HG03139 (cell line): Measurements from ENCODE around the gene NUP50.

Experiments used
- ATAC-seq: cut with Tn5 transposase; IDR thresholded peaks from one replicate; pipeline ENCODE4 v1.9.1; 2021; ENCODE audit not compliant: unreplicated experiment

Gene NUP50

DNA sequence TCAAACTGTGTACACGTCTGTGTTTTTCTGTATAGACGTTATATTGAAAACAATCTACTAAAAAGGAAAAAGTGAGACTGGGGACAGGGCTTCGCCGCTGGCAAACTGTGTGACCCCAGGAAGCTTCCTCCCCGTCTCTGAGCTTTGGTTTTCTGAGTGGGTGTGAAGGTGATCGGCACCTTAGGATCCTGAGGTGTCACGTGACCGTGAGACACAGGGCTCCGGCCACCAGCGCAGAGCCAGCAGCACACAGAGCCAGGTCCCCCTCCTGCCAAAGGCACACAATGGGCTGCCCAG lies 44.9 kb downstream of the NUP50 start:
- no peak for ATAC-seq

DNA sequence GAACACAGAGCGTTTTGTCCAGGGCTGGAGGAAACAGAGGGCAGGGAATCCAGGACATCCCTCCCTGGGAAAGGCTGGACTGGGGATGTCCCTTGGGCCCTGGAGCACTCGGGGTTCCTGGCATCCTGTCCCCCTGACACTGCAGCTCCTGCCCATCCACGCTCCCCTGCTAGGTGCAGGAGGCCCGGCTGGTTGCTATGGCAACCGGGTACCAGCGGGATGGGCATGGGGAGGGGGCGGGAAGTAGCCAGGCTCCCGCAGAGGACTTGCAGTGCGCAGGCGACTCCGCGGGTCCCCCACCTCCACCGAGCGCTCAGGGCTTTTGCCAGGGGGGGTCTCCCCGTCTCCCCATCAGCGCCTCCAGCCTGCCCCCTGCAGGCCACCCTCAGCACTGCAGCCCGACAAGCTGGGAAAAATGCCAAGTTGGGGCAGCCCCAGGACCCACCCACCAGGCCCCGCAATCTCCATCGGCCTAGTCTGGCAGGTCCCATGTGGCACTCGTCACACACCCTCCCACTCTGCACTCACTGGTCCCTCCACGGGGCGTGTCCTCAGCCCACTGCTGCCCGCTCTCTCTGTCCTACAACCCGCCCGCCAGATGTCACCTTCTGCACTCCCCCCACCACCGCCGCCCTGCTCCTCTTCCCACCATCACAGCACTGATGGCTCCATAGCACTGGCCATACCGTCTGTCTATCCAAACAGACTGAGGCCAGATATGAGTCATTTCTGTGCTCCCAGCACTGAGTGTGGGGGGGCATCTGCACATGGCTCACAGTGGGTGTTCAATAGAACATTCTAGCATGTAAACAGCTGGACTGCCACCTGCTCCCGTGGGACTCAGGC lies 45.5 kb downstream of the NUP50 start:
- no peak for ATAC-seq

DNA sequence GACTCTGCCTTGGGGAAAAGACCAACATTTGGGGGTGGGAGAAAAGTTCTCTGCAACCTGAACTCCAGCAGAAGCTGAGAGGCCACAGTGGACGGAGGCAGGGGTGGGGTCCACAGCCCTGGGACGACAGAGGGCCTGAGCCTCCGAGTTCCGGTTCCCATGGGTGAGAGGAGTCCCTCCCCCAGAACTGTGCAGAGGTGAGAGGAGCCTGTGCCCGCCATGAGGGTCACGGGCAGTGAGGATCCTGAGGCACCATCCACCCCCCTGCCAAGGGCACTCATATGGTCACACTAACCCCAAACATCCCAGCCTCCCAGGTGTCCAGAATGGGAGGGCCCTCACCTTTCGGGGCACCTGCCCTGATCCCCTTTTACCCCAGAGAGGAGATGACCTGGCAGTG lies 46.4 kb downstream of the NUP50 start:
- ATAC-seq = no peak

- ATAC-seq = no peak
Observed at GRCh38 chr22:45210577-45210976, 46.9 kb downstream of the NUP50 start.

GRCh38 chr22:45210991-45211390 lies 47.3 kb downstream of the NUP50 start:
- no peak for ATAC-seq

DNA sequence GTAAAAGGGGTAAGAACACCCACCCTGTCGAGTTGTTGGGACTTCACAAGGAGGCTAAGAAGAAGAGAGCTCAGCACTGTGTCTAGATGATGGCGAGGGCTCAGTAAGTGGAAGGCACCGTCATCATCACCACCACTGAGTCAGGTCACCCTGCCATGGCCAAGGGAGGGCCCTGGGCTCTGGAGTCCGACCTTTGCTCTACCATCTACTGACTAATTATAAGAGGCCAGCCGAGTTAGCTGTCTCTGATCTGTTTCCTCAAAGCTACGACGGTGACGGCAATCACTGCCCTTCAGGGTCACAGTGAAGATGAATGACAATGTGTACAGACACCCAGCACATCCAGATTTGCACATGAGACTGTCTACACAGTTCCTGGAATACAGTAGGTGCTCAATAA lies 47.7 kb downstream of the NUP50 start:
- no peak for ATAC-seq

DNA sequence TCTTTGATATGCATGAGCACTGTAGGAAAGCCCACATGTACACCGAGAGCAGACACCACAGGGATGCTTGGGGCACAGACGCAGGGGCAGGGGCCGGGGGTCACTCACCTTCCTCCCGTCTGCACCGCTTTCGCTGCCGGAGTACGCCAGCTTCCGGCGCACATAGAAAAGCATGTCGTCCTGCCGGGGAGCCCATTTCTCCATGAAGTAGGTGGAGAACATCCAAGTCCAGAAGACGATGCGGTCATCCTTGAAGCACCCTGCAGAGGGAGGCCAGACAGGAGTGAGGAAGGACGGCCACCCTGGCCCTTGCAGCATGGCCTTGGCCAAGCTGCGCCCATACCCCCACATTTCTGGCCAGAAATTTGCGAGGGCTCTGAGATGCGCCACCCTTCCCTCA lies 48.1 kb downstream of the NUP50 start:
- no peak for ATAC-seq

DNA sequence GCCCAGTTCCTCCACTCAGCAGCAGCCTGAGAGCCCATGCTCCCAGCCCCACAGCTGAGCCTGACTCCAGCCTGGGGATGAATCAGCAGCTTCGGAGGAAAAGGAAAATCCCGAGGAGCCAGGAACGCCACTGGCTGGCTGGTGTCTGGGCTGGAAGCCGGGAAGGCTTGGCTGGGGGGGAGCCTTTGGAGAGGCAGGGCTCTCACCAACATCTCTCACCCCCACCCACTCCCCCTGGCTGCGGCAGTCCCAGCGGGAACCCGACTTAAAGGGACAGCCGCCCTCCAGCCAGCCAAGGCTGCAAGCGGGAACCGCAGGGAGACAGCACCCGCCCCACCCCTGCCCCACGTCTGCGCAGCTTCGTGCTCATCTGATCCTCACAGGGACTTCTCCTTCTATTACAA lies 48.6 kb downstream of the NUP50 start:
- no peak for ATAC-seq

DNA sequence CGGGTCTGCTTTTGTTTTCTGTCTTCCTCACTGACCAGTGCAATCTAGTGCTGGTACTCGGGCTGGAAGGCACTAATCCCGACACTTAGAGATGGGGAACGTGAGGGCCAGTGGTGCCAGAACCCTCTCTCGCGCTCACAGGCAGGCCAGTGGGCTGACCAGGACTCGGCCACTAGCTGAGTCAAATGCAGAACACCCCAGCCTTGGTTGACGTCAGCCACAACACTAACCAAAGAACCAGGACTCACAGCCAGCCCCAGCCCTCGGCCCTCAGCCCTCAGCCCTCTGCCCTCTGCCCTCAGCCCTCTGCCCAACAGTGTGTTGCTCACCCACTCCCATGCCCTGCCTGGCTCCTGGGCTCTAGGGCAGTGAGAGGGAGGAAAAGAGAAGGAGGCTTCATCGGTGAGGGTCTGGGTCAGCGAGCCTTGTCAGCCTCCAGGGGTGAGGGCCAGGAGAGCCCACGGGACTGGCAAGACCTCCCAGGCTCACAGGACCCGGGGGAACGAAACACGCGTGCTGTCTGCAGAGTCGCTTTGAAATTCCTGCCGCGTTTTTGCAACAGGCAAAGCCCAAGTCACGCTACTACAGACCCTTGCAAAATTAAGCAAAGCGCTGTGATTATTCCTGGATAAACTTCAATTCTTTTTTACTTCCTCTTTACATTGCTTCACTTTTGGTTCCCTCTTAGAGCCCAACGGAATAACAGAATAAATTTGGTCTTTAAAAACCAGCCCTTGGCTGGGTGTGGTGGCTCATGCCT lies 49.4 kb downstream of the NUP50 start:
- no peak for ATAC-seq

DNA sequence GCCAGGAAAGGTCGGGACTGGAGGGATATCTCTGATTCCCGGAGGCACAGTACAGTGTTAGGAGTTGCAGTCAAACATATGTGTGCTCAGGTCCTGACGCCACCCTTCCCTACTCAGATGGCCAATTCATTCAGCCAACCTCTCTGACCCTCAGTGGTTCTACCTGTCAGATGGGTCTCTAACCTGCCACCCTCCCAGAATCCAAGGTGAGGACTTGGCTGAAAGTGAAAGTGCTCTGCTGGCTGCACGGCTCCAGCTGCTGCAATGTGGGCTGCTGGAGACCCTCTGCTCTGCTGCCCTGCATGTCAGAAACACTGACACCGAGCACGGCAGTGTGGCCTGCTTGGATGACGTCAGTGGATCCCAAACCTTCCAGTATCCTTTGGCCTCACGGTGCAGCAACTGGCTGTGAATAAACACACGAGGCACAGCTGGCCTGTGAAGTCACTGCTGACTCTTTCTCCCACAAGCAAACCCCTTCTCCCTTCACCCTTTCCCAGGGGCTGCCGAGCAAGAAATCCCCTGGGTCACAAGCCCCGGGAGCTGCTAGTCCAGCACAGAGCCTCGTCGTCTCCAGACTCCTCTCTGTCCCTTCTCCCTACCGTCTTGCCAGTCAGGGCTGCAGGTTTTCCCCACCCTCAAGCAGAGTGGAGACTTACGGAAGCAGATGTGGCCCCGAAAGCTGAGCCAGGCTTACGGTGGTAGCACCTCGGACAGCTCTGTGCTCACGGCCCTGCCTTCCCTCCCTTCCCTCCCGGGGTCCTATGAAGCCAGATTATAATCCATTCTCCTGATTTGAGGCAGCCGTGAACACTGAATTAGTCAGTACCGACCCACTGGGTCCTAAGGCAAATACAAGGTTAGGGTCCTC lies 52.6 kb downstream of the NUP50 start:
- ATAC-seq = no peak

GRCh38 chr22:45217345-45217744 lies 53.6 kb downstream of the NUP50 start:
- ATAC-seq = no peak

DNA sequence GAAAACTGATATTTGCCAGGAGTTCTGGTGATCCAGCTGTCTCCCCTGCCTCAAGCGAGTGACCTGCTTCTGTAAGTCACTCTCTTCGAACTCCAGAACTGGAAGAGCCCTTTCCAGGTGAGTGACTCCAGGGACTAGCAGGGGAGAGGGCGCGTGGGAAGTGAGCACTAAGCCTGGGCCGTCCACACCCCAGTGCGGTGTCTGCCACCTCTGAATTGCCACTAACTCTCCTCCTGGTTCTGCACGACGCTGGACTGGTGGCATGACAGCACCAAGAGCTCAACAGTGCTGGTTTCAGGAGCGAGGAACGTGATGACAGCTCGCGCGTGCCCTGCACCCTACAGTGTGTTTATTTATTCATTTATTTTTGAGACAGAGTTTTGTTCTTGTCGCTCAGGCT lies 54.1 kb downstream of the NUP50 start:
- no peak for ATAC-seq

- no peak for ATAC-seq
Observed at GRCh38 chr22:45218976-45219375, 55.3 kb downstream of the NUP50 start.

- ATAC-seq = no peak
Observed at GRCh38 chr22:45221201-45221600, 57.5 kb downstream of the NUP50 start.

- ATAC-seq = no peak
Observed at GRCh38 chr22:45223304-45224117, 59.8 kb downstream of the NUP50 start.

DNA sequence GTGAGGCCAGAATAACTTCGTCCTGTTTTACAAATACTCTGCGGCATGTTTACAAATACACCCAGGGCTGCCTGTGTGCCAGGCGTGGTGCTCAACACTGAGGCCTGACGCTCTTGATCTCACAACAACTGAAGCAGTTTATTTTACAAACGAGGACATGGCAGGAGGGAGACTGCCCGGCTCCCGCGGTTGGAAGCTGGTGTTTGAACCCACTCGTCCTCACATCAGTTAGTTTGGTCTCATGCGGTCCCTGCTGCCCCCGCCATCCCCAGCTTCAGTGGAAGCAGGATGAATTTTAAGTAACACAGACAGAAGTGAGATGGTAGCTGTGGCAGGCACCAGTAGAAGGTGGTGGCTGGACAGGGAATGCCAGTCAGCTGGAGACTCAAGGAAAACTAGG lies 60.6 kb downstream of the NUP50 start:
- no peak for ATAC-seq

- no peak for ATAC-seq
Observed at GRCh38 chr22:45224988-45225731, 61.4 kb downstream of the NUP50 start.

DNA sequence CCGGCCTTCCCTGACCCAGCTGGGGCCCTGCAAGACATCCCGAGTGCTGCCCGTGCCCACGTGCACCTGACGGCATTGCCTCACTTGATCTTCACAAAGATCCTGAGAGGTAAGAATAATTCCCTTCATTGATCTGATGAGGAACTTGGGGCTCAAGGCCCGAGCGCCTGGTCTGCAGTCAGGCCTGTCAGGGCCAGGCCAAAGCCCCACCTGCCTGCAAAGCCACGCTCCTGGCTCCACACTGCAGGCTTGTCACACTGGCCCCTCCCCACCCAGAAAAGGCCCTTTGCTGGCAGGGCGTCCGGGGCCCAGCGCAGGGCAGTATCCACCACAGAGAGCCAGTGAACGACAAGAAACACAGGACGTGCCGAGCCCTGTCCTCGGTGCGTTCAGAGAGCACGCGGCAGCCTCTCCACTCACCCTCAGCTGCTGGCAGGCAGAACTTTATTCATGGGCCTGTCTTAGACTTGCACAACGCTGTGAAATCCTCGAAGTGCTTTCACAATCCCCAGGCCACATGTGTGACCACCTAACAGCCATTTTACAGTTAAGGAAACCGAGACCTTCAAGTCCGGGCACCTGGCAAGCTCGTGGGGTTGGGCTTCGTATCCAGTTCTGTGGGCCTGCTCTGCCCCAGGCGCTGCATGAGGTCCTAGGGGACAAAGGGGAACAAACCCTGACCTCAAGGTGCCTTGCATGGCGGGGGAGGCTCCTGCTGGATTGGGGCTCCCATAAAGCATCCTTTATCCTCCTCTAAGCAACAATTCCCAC lies 62.2 kb downstream of the NUP50 start:
- no peak for ATAC-seq

DNA sequence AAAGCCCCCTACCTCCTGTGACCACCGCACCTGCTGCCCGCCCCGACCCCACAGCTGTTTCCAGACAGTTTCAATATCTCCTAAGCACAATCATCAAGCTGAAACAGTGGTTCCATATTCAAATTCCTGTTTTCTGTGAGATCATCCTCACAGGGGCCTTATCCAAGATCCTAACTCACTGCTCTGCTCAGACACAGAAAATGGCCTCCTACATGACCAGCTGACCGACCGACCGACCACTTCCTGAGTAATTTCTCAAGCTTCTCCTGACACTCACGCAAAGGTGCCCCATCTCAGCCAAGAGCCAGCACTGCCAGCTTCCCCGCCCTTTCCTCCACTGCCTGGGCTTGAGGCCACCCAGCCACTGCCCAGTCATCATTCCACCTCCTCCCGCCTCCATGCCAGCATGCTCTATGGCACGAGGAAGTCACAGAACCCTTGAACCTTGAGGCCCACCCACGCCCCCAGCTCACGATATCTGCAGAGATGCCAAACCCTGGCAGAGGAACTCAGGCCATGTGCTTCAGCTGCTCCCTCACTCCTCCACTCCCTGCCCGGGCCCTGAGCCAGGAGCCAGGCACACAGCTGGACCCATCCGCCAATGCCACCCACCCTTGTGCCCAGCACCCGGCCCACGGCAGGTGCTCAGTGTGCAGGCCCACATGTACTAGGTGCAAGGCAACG lies 62.9 kb downstream of the NUP50 start:
- no peak for ATAC-seq
